H1 (cell line): ENCODE results near the gene DDHD1. TPM values are rescaled to one million over a fixed set of nuclear protein-coding genes. Genes with fewer than 3 reads are reported as not detected.

Source experiments
- CTCF ChIA-PET: fragments of 300-600 bp; sonication (Branson Sonifier 250); formaldehyde crosslinking; loops from one replicate; lab custom pipeline; 2021; ENCODE audit not compliant: partially characterized antibody; lab: Charles Lee
- POLR2A ChIA-PET: fragments of 300-600 bp; sonication (Branson Sonifier 250); formaldehyde crosslinking; loops from one replicate; lab custom pipeline; 2021; ENCODE audit warnings: inconsistent platforms; ENCODE audit not compliant: partially characterized antibody; lab: Charles Lee
- DNase-seq, 2 experiments: peaks; one replicate each; pipeline versions ENCODE4 v3.0.0 to v3.0.0-alpha.2; 2010 to 2022; ENCODE audit warnings: low spot score in 2 of 2, low read depth in 1 of 2, mixed read lengths in 1 of 2
- FAIRE-seq: peaks from 2 replicates; lab custom pipeline; 2011; peaks lifted over from hg19 to GRCh38; lab: Jason Lieb, UNC
- H2AFZ ChIP-seq: 2 replicates; pipeline ENCODE4 v1.8.1; 2012; ENCODE audit warnings: low read length, inconsistent platforms
- H2AK5ac ChIP-seq: 2 replicates; pipeline ENCODE4 v1.6.1; 2013; ENCODE audit warnings: low read depth, low read length
- H2BK120ac ChIP-seq: replicated peaks from 2 replicates; pipeline ENCODE3; 2013; ENCODE audit warnings: low read depth, low read length, inconsistent platforms
- H2BK12ac ChIP-seq: 2 replicates; pipeline ENCODE4 v1.6.1; 2013; ENCODE audit warnings: low read depth, low read length
- H2BK15ac ChIP-seq: 2 replicates; pipeline ENCODE4 v1.6.1; 2013; ENCODE audit warnings: low read length
- H2BK20ac ChIP-seq: 2 replicates; pipeline ENCODE4 v1.6.1; 2013; ENCODE audit warnings: low read length
- H2BK5ac ChIP-seq: 2 replicates; pipeline ENCODE4 v1.6.1; 2013; ENCODE audit warnings: low read depth, low read length
- H3K14ac ChIP-seq: 2 replicates; pipeline ENCODE4 v1.6.1; 2013; ENCODE audit warnings: inconsistent platforms; ENCODE audit not compliant: insufficient read length
- H3K18ac ChIP-seq: 2 replicates; pipeline ENCODE4 v1.6.1; 2013; ENCODE audit warnings: low read length; ENCODE audit errors: extremely low read depth
- H3K23ac ChIP-seq: 2 replicates; pipeline ENCODE4 v1.6.1; 2013; ENCODE audit warnings: inconsistent platforms; ENCODE audit not compliant: insufficient read length
- H3K23me2 ChIP-seq: 2 replicates; pipeline ENCODE4 v1.6.1; 2013; ENCODE audit warnings: low read depth, low read length
- H3K27ac ChIP-seq: 2 replicates; pipeline ENCODE4 v1.6.1; 2011; ENCODE audit warnings: low read depth, low read length, inconsistent platforms
- H3K27me3 ChIP-seq, 4 experiments: replicated peaks in 1 of 4; 1 replicate in 1 of 4; 2 replicates in 3 of 4; pipeline versions ENCODE4 v1.6.1 to v1.8.1; 2011 to 2013; ENCODE audit warnings: low read length in 3 of 4, mild to moderate bottlenecking in 3 of 4, inconsistent platforms in 2 of 4, mixed read lengths in 2 of 4, moderate library complexity in 1 of 4; ENCODE audit not compliant: control insufficient read depth in 3 of 4, insufficient read depth in 3 of 4; ENCODE audit errors: extremely low read depth in 1 of 4
- H3K36me3 ChIP-seq, 4 experiments: 2 replicates each; pipeline versions ENCODE4 v1.6.1 to v1.8.1; 2011 to 2013; ENCODE audit warnings: mild to moderate bottlenecking in 4 of 4, low read length in 3 of 4, moderate library complexity in 2 of 4, control low read depth in 1 of 4, inconsistent platforms in 1 of 4; ENCODE audit not compliant: insufficient read depth in 4 of 4, control insufficient read depth in 2 of 4
- H3K4ac ChIP-seq: replicated peaks from 2 replicates; pipeline ENCODE3; 2013; ENCODE audit warnings: low read length, low read depth, mixed read lengths, inconsistent platforms; ENCODE audit not compliant: insufficient read length
- H3K4me1 ChIP-seq, 4 experiments: replicated peaks in 1 of 4; 1 replicate in 1 of 4; 2 replicates in 3 of 4; pipeline versions ENCODE4 v1.6.1 to v1.8.1; 2011 to 2013; ENCODE audit warnings: low read length in 3 of 4, inconsistent platforms in 2 of 4, mixed read lengths in 1 of 4; ENCODE audit not compliant: insufficient read depth in 4 of 4, control insufficient read depth in 3 of 4
- H3K4me2 ChIP-seq, 2 experiments: 2 replicates each; pipeline versions ENCODE4 v1.6.1 to v1.8.1; 2011 to 2013; ENCODE audit warnings: low read depth in 2 of 2, low read length in 2 of 2, control low read depth in 1 of 2, inconsistent platforms in 1 of 2, mild to moderate bottlenecking in 1 of 2; ENCODE audit not compliant: insufficient read depth in 1 of 2
- H3K4me3 ChIP-seq, 4 experiments: fragments of 200-600, 300-600 bp in 1 of 4; sonication (generic), shearing (Covaris generic), sonication (Bioruptor Twin) in 1 of 4; 2 replicates each; pipeline versions ENCODE4 v1.5.1 to v1.8.1; 2011 to 2016; ENCODE audit warnings: low read length in 4 of 4, low read depth in 3 of 4, control low read depth in 2 of 4, inconsistent platforms in 2 of 4, mild to moderate bottlenecking in 2 of 4, mixed read lengths in 1 of 4, moderate library complexity in 1 of 4; ENCODE audit not compliant: insufficient read depth in 2 of 4; ENCODE audit errors: extremely low read depth in 1 of 4
- H3K56ac ChIP-seq: replicated peaks from 2 replicates; pipeline ENCODE3; 2013; ENCODE audit warnings: low read depth, mild to moderate bottlenecking, mixed read lengths, low read length, inconsistent platforms; ENCODE audit not compliant: insufficient read length
- H3K79me1 ChIP-seq: 2 replicates; pipeline ENCODE4 v1.6.1; 2013; ENCODE audit warnings: low read depth, low read length, control low read depth
- H3K79me2 ChIP-seq, 2 experiments: 2 replicates each; pipeline versions ENCODE4 v1.6.1 to v1.8.1; 2012 to 2013; ENCODE audit warnings: low read length in 2 of 2, mild to moderate bottlenecking in 2 of 2, inconsistent platforms in 1 of 2; ENCODE audit not compliant: insufficient read depth in 2 of 2, control insufficient read depth in 1 of 2
- H3K9ac ChIP-seq, 4 experiments: replicated peaks in 1 of 4; 1 replicate in 1 of 4; 2 replicates in 3 of 4; pipeline versions ENCODE4 v1.6.1 to v1.8.1; 2011 to 2013; ENCODE audit warnings: low read depth in 3 of 4, low read length in 3 of 4, control low read depth in 2 of 4, mild to moderate bottlenecking in 2 of 4, moderate library complexity in 2 of 4, inconsistent platforms in 1 of 4; ENCODE audit errors: extremely low read depth in 1 of 4
- H3K9me3 ChIP-seq, 2 experiments: 2 replicates each; pipeline versions ENCODE4 v1.6.1 to v1.8.1; 2012 to 2013; ENCODE audit warnings: mild to moderate bottlenecking in 2 of 2, moderate library complexity in 2 of 2, control low read depth in 1 of 2, inconsistent platforms in 1 of 2, low read depth in 1 of 2, low read length in 1 of 2, mixed read lengths in 1 of 2; ENCODE audit not compliant: insufficient read depth in 2 of 2
- H4K20me1 ChIP-seq, 2 experiments: replicated peaks in 1 of 2; 2 replicates each; pipeline versions ENCODE3 to v1.8.1; 2011 to 2013; ENCODE audit warnings: inconsistent platforms in 2 of 2, low read length in 2 of 2, mild to moderate bottlenecking in 1 of 2; ENCODE audit not compliant: insufficient read depth in 2 of 2, control insufficient read depth in 1 of 2
- H4K5ac ChIP-seq: 2 replicates; pipeline ENCODE4 v1.6.1; 2013; ENCODE audit warnings: low read length, low read depth, mixed read lengths, inconsistent platforms; ENCODE audit not compliant: insufficient read length
- H4K8ac ChIP-seq: 2 replicates; pipeline ENCODE4 v1.8.0; 2013; ENCODE audit warnings: mild to moderate bottlenecking, moderate library complexity, low read length, inconsistent platforms; ENCODE audit not compliant: insufficient read depth; ENCODE audit errors: extremely low read depth
- H4K91ac ChIP-seq: replicated peaks from 2 replicates; pipeline ENCODE3; 2013; ENCODE audit warnings: low read length, mixed read lengths, inconsistent platforms; ENCODE audit not compliant: insufficient read length
- ATF2 ChIP-seq: IDR thresholded peaks from 2 replicates; pipeline ENCODE4 v1.6.1; 2012; ENCODE audit warnings: low read length, inconsistent platforms
- CHD1 ChIP-seq: IDR thresholded peaks from 2 replicates; pipeline ENCODE4 v1.6.1; 2012; ENCODE audit warnings: low read depth, low read length, improper control_type of control experiment
- E2F6 ChIP-seq: IDR thresholded peaks from 2 replicates; pipeline ENCODE4 v1.6.1; 2012; ENCODE audit warnings: inconsistent platforms
- EZH2 ChIP-seq: fragments of 200-600 bp; sonication (generic); IDR thresholded peaks from 2 replicates; pipeline ENCODE4 v1.7.1; 2012; ENCODE audit warnings: low read depth, mild to moderate bottlenecking, moderate library complexity, low read length, inconsistent platforms; ENCODE audit not compliant: severe bottlenecking
- KDM4A ChIP-seq: IDR thresholded peaks from one replicate; pipeline ENCODE4 v1.7.1; 2012; ENCODE audit warnings: low read depth, mild to moderate bottlenecking, moderate library complexity, low read length, inconsistent platforms; ENCODE audit not compliant: severe bottlenecking
- KDM5A ChIP-seq: fragments of 200-600 bp; IDR thresholded peaks from 2 replicates; pipeline ENCODE4 v1.7.1; 2012; ENCODE audit warnings: mild to moderate bottlenecking, low read length, inconsistent platforms, mixed read lengths
- RXRA ChIP-seq: IDR thresholded peaks from 2 replicates; pipeline ENCODE4 v1.6.1; 2011; ENCODE audit warnings: low read depth, mild to moderate bottlenecking, low read length, moderate library complexity; ENCODE audit not compliant: insufficient read depth
- SP1 ChIP-seq: IDR thresholded peaks from 2 replicates; pipeline ENCODE4 v1.6.1; 2011; ENCODE audit warnings: low read depth, low read length
- TBP ChIP-seq: IDR thresholded peaks from 2 replicates; pipeline ENCODE4 v1.6.1; 2011; ENCODE audit warnings: low read depth, low read length, improper control_type of control experiment
- TCF12 ChIP-seq: IDR thresholded peaks from 2 replicates; pipeline ENCODE4 v1.6.1; 2011; ENCODE audit warnings: low read depth, mild to moderate bottlenecking, low read length
- TEAD4 ChIP-seq: IDR thresholded peaks from 2 replicates; pipeline ENCODE4 v1.6.1; 2012; ENCODE audit warnings: low read depth, low read length, inconsistent platforms, mixed read lengths
- ZNF274 ChIP-seq: IDR thresholded peaks from 2 replicates; pipeline ENCODE4 v1.7.0; 2012; ENCODE audit warnings: low read length, borderline replicate concordance; ENCODE audit errors: extremely low read depth
- WGBS, 2 experiments: shearing (Covaris generic) in 1 of 2; methylation state at CpG; one replicate each; pipeline versions ENCODE4 v1.1.6 to v1.1.7; 2013 to 2015; ENCODE audit warnings: low lambda C conversion rate in 2 of 2, mixed read lengths in 2 of 2, inconsistent platforms in 1 of 2, low coverage in 1 of 2, missing lambda C conversion rate in 1 of 2; ENCODE audit not compliant: insufficient replicate concordance in 2 of 2, insufficient coverage in 1 of 2, insufficient read length in 1 of 2; ENCODE audit errors: extremely low coverage in 1 of 2, missing lambda C conversion rate in 1 of 2; 5-methylcytosine and 5-hydroxymethylcytosine counted together
- polyA plus RNA-seq, 7 experiments: library from polyadenylated mRNA; depleted of rRNA in 3 of 7; stranded (reverse) in 5 of 7; unstranded in 2 of 7; fragments of >200 nt in 5 of 7; fragments of 200-250 nt in 2 of 7; gene quantifications; 1 replicate in 5 of 7; 2 replicates in 1 of 7; 4 replicates in 1 of 7; pipeline versions ENCODE4 v1.2.1 to v1.2.3, GENCODE V29; 2011 to 2013; ENCODE audit warnings: missing spikeins in 2 of 7, mixed read lengths in 2 of 7
- total RNA-seq: library from RNA; stranded (reverse); fragmentation: NEBNext Ultra II Directional; extraction: Animal tissue kit (Norgen Biotek cat#: 25700); gene quantifications from 2 replicates; pipeline ENCODE4 v1.2.1, GENCODE V29; 2021

The DDHD1 gene
- total and polyA plus RNA-seq, 2 of the 8 experiments (the other 6 are each of a cell fraction or from before 2014, with no cell fraction given) = 3.6 to 16.0 TPM

GRCh38 chr14:53156238-53156637 lies 3.1 kb upstream of the DDHD1 start:
- 90% methylated on average over 4 of the region's 4 CpGs; no CpG with 5 or more reads in 1 of the 2 experiments for WGBS, 2 experiments
- H4K91ac ChIP-seq = no peak overlapping the region
- ChIA-PET POLR2A (interaction anchor here (0.8 to 1.4 kb wide), 2 partner anchors 9 to 14 kb away, joined by 3 to 4 read pairs; no protein-coding TSS in a partner anchor), CTCF (interaction anchor here (0.6 kb wide), 1 partner anchor 14 kb away, joined by 4 read pairs; no protein-coding TSS in a partner anchor)
- no peak overlapping the region for H3K4me2 ChIP-seq
- H2AK5ac ChIP-seq = no peak overlapping the region
- no peaks in the 10 kb centered on the region for H3K9me3 ChIP-seq
- H3K79me2 ChIP-seq = peaks cover 0 to 4% of the 10 kb centered on the region in 2 experiments; a peak in 2 of 4 replicates
- no peak for FAIRE-seq
- no peaks in the 10 kb centered on the region for H3K79me1 ChIP-seq
- H3K56ac ChIP-seq = no peak overlapping the region
- H2BK5ac ChIP-seq = no peak overlapping the region
- H2BK20ac ChIP-seq = no peak overlapping the region
- no peak overlapping the region for H4K5ac ChIP-seq
- no peak overlapping the region for H2BK15ac ChIP-seq
- peaks cover 14% of the 10 kb centered on the region; the same call in 1 of the 2 replicates for H3K23me2 ChIP-seq
- H3K27me3 ChIP-seq = no peaks in the 10 kb centered on the region; a peak in 1 of 7 replicates
- no peak overlapping the region for H3K4ac ChIP-seq
- H2AFZ ChIP-seq = no peak overlapping the region
- H4K8ac ChIP-seq = no peak overlapping the region
- no peak overlapping the region for H2BK12ac ChIP-seq
- peaks cover 2 to 8% of the 10 kb centered on the region in 2 experiments for H4K20me1 ChIP-seq
- no peak overlapping the region for H3K9ac ChIP-seq
- H3K4me3 ChIP-seq = no peak overlapping the region
- H3K23ac ChIP-seq = no peak overlapping the region
- peaks cover 0 to 3% (median 1%) of the 10 kb centered on the region in 4 experiments; a peak in 4 of 7 replicates for H3K4me1 ChIP-seq
- DNase-seq = no peak
- H3K14ac ChIP-seq = no peak overlapping the region
- no peak overlapping the region for H3K27ac ChIP-seq
- no peak overlapping the region for H2BK120ac ChIP-seq
- H3K36me3 ChIP-seq = no peaks in the 10 kb centered on the region; a peak in 1 of 8 replicates
- H3K18ac ChIP-seq = no peak overlapping the region
- TF ChIP-seq TEAD4 = no peak
- no peak for TF ChIP-seq TBP
- no peak for TF ChIP-seq KDM5A
- no peak for TF ChIP-seq TCF12
- TF ChIP-seq SP1 = no peak
- no peak for TF ChIP-seq EZH2
- no peak for TF ChIP-seq ZNF274
- no peak for TF ChIP-seq ATF2
- no peak for TF ChIP-seq E2F6
- TF ChIP-seq RXRA = no peak
- no peak for TF ChIP-seq CHD1
- no peak for TF ChIP-seq KDM4A
